Prostate gland (tissue), 2 donors: ENCODE measurements around the gene IQCE. TPM values are rescaled to one million over a fixed set of nuclear protein-coding genes. Genes with fewer than 3 reads are reported as not detected.

Experiments used
- DNase-seq: peaks from one replicate; pipeline ENCODE4 v3.0.0-alpha.2; 2019; ENCODE audit warnings: low spot score
- H3K27ac ChIP-seq, 2 donors: fragments of 200-600 bp; sonication (generic); 2 replicates each; pipeline ENCODE4 v1.5.1; 2017 to 2019
- H3K27me3 ChIP-seq: fragments of 200-600 bp; sonication (generic); replicated peaks from 2 replicates; pipeline ENCODE4 v1.5.1; 2019; ENCODE audit not compliant: insufficient read depth
- H3K36me3 ChIP-seq, 2 donors: fragments of 200-600 bp; sonication (generic); 1 replicate in 1 of 2; 2 replicates in 1 of 2; pipeline versions ENCODE4 v1.5.1 to v1.8.1; 2017 to 2019
- H3K4me1 ChIP-seq: fragments of 200-600 bp; sonication (generic); replicated peaks from 2 replicates; pipeline ENCODE4 v1.5.1; 2019
- H3K4me3 ChIP-seq, 2 donors: fragments of 200-600 bp; sonication (generic); 2 replicates each; pipeline ENCODE4 v1.5.1; 2017 to 2019
- H3K9me3 ChIP-seq: fragments of 200-600 bp; sonication (generic); 2 replicates; pipeline ENCODE4 v1.5.1; 2017
- POLR2A ChIP-seq: fragments of 450-650 bp; IDR thresholded peaks from one replicate; pipeline ENCODE4 v1.6.1; 2016; ENCODE audit warnings: antibody characterized with exemption, mild to moderate bottlenecking
- POLR2AphosphoS5 ChIP-seq: sonication (generic); formaldehyde crosslinking; IDR thresholded peaks from one replicate; pipeline ENCODE4 v1.6.1; 2017; ENCODE audit warnings: antibody characterized with exemption
- WGBS: methylation state at CpG from one replicate; pipeline ENCODE4 v1.1.5; 2018; 5-methylcytosine and 5-hydroxymethylcytosine counted together
- intact Hi-C: fragments of 100-400 bp; cut with DNase I; formaldehyde crosslinking; loops from one replicate; pipeline ENCODE4 v1.14.2; 2022
- total RNA-seq, 2 donors: library from RNA; depleted of rRNA; stranded (reverse); fragments of >200 nt; gene quantifications; one replicate each; pipeline ENCODE4 v1.1.0, GENCODE V29; 2016
- TF ChIP-seq, protein P1 (sequence below), 4 experiments: fragments of 200-600 bp in 2 of 4; fragments of 450-650 bp in 2 of 4; sonication (generic) in 2 of 4; IDR thresholded peaks; 1 replicate in 3 of 4; 2 replicates in 1 of 4; pipeline ENCODE4 v1.5.1; 2016 to 2019; ENCODE audit warnings: antibody characterized with exemption in 4 of 4, mild to moderate bottlenecking in 2 of 4, moderate library complexity in 2 of 4

IQCE gene
- total RNA-seq, 2 donors from 2014 or later, result 20.2 to 41.9 TPM

DNA sequence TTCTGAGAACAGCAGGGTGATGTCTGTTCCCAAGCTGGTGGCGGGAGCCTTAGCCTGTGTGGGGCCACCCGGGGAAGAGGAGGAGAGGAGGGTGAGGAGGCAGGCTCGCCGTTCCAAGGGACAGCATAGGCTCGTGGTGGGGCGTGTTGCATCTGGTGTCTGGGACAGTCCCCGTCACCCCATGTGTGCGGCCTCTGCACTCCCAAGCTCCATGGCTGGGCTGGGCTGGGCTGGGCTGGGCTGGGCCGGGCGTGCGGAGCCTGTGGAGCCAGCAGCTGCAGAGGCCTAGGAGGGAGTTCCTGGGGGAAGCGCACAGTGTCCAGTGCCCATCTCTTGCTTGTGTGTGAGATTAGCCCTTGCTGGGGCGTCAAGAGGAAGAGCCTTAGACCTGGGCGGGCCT is 52.1 kb downstream of the IQCE start:
- H3K27me3 ChIP-seq, result no peaks in the 10 kb centered on the region

DNA sequence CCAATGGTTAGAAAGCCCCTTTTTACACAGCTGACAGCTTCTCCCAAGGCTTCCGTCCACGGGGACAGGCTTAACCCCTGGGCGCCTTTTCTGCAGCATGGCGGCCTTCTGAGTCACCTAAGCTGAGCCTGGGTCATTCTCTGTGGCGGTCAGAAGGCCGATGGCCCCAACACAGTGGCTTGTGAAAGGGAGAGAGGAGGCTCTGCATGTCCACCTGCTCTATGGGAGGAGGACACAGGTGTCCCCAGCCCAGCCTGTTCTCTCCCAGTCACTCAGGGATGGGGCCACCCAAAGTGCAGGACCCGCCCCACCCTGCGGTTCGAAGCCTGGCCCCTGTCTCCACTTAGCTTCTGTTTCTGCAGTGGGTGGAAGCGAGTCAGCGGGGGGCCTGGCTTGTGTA is 52.6 kb downstream of the IQCE start:
- H3K9me3 ChIP-seq, result no peaks in the 10 kb centered on the region
- no peaks in the 10 kb centered on the region for H3K36me3 ChIP-seq
- intact Hi-C loops, result no loop called here
- H3K27ac ChIP-seq, result no peak overlapping the region
- H3K27me3 ChIP-seq, result no peaks in the 10 kb centered on the region
- WGBS, result 86% methylated on average over 11 of the region's 11 CpGs
- no peaks in the 10 kb centered on the region for H3K4me1 ChIP-seq
- TF ChIP-seq, protein P1, sequence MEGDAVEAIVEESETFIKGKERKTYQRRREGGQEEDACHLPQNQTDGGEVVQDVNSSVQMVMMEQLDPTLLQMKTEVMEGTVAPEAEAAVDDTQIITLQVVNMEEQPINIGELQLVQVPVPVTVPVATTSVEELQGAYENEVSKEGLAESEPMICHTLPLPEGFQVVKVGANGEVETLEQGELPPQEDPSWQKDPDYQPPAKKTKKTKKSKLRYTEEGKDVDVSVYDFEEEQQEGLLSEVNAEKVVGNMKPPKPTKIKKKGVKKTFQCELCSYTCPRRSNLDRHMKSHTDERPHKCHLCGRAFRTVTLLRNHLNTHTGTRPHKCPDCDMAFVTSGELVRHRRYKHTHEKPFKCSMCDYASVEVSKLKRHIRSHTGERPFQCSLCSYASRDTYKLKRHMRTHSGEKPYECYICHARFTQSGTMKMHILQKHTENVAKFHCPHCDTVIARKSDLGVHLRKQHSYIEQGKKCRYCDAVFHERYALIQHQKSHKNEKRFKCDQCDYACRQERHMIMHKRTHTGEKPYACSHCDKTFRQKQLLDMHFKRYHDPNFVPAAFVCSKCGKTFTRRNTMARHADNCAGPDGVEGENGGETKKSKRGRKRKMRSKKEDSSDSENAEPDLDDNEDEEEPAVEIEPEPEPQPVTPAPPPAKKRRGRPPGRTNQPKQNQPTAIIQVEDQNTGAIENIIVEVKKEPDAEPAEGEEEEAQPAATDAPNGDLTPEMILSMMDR (IDR thresholded peaks at IDR 0.05), result no peak
- no peak for TF ChIP-seq POLR2A
- no peak for TF ChIP-seq POLR2AphosphoS5
- no peak overlapping the region for H3K4me3 ChIP-seq
- DNase-seq, result no peak

More for the DNA sequence above, 52.1 kb downstream of the IQCE start:
- DNase-seq, result no peak
- no peaks in the 10 kb centered on the region for H3K4me1 ChIP-seq
- no peak overlapping the region for H3K4me3 ChIP-seq
- H3K27ac ChIP-seq, result no peak overlapping the region
- intact Hi-C loops, result no loop called here
- H3K36me3 ChIP-seq, result no peaks in the 10 kb centered on the region
- TF ChIP-seq, protein P1 (IDR thresholded peaks at IDR 0.05), result no peak
- TF ChIP-seq POLR2A (no peak), POLR2AphosphoS5 (no peak)
- H3K9me3 ChIP-seq, result no peaks in the 10 kb centered on the region
- WGBS, result 88% methylated on average over 14 of the region's 14 CpGs

DNA sequence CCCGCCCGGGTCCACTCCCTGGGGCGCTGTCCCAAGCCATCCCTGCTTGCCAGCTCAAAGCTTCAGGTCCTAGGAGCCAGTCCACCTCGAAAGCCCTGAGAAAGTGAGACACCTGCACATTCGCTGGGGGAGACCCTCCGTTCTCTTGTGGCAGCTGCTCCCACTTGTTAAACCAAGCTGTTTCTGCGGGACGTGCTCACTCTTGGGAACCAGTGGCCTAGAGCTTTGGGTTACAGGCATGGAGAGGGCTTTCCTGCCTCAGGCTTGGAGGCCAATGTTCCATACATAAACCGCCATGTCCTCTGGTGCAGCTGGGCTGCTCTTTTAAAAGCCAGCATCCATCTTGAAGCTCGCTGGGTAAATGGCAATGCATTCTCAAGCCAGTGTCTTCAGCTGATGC is 53.1 kb downstream of the IQCE start:
- H3K4me1 ChIP-seq, result no peaks in the 10 kb centered on the region
- intact Hi-C loops, result no loop called here
- no peak overlapping the region for H3K27ac ChIP-seq
- H3K36me3 ChIP-seq, result no peaks in the 10 kb centered on the region
- H3K9me3 ChIP-seq, result no peaks in the 10 kb centered on the region
- no peaks in the 10 kb centered on the region for H3K27me3 ChIP-seq
- WGBS, result 93% methylated on average over 10 of the region's 10 CpGs
- no peak overlapping the region for H3K4me3 ChIP-seq
- TF ChIP-seq POLR2AphosphoS5, result no peak
- no peak for TF ChIP-seq POLR2A
- TF ChIP-seq, protein P1 (IDR thresholded peaks at IDR 0.05), result no peak
- DNase-seq, result no peak

DNA sequence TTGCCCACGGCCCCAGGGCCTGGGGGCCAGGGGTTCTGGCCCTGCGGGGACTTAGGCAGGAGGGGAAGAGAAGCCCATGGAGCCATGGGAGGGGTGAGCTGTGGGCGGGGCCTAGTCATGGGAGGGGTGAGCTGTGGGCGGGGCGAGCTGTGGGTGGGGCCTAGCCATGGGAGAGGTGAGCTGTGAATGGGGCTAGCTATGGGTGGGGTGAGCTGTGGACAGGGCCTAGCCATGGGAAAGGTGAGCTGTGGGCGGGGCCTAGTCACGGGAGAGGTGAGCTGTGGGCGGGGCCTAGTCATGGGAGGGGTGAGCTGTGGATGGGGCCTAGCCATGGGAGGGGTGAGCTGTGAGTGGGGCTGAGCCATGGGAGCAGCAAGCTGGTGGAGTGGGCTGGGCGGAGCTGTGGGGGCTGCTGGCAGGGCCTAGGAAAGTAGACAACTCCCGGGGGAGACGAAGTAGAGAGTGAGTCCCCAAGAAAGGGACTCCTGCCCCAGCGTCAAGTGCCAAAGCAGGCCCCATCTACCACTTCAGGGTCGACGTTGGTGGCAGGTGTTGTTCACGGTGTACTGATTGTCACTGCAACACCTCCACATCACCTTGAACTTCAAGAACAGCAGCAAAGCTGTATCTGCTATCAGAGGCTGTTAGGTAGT is 53.8 kb downstream of the IQCE start:
- Histone ChIP-seq H3K27me3 (no peaks in the 10 kb centered on the region), H3K9me3 (no peaks in the 10 kb centered on the region), H3K4me1 (no peaks in the 10 kb centered on the region), H3K27ac (no peak overlapping the region), H3K4me3 (no peak overlapping the region), H3K36me3 (no peaks in the 10 kb centered on the region)
- no peak for DNase-seq
- intact Hi-C loops, result no loop called here
- TF ChIP-seq, protein P1 (IDR thresholded peaks at IDR 0.05), result no peak
- TF ChIP-seq POLR2A (no peak), POLR2AphosphoS5 (no peak)
- WGBS, result 82% methylated on average over 15 of the region's 15 CpGs
